Measurements from ENCODE around the gene IL36A. TPM values are rescaled to one million over a fixed set of nuclear protein-coding genes. Genes with fewer than 3 reads are reported as not detected.

IL36A gene
- not detected in 2 replicates for total RNA-seq (2014; rRNA removed; shearing (Covaris generic))

GRCh38 chr2:113005030-113005509 is at the start of gene IL36A:
Gene IL36A, plus strand, starts transcription at chr2:113005459. Its CDS starts 413 bp downstream, at chr2:113005872.
- no peak for DNase-seq (ENCODE audit: low spot score)

- DNase-seq (ENCODE audit: low spot score) = no peak
These were observed 47.7 kb upstream of the IL36A start for GRCh38 chr2:112957511-112957910.

GRCh38 chr2:112958428-112959108 is 46.7 kb upstream of the IL36A start:
- peak; percentile 65 for DNase-seq (ENCODE audit: low spot score)

- DNase-seq (ENCODE audit: low spot score) = no peak
These were observed 46.0 kb upstream of the IL36A start for GRCh38 chr2:112959109-112959812.

- no peak for DNase-seq (ENCODE audit: low spot score)
These were observed 44.9 kb upstream of the IL36A start for GRCh38 chr2:112960230-112960825.

- DNase-seq (ENCODE audit: low spot score) = no peak
These were observed 42.7 kb upstream of the IL36A start for GRCh38 chr2:112962308-112963175.

GRCh38 chr2:112967023-112967422 is 38.2 kb upstream of the IL36A start:
- DNase-seq (ENCODE audit: low spot score) = no peak

GRCh38 chr2:112972423-112973086 is 32.7 kb upstream of the IL36A start:
- no peak for DNase-seq (ENCODE audit: low spot score)

GRCh38 chr2:112973156-112973555 is 32.1 kb upstream of the IL36A start:
- no peak for DNase-seq (ENCODE audit: low spot score)

- no peak for DNase-seq (ENCODE audit: low spot score)
These were observed 27.7 kb upstream of the IL36A start, which contains the start of gene IL36G for GRCh38 chr2:112977559-112978056. Gene IL36G, plus strand, starts transcription at chr2:112978006. Its CDS starts 633 bp downstream, at chr2:112978639.

- no peak for DNase-seq (ENCODE audit: low spot score)
These were observed 25.5 kb upstream of the IL36A start for GRCh38 chr2:112979731-112980130.

- DNase-seq (ENCODE audit: low spot score) = no peak
These were observed 24.7 kb upstream of the IL36A start for GRCh38 chr2:112980537-112980936.

- no peak for DNase-seq (ENCODE audit: low spot score)
These were observed 20.2 kb upstream of the IL36A start for GRCh38 chr2:112985090-112985489.

GRCh38 chr2:112989611-112990010 is 15.6 kb upstream of the IL36A start:
- DNase-seq (ENCODE audit: low spot score) = no peak

GRCh38 chr2:112993831-112994230 is 11.4 kb upstream of the IL36A start:
- no peak for DNase-seq (ENCODE audit: low spot score)

GRCh38 chr2:112994648-112995047 is 10.6 kb upstream of the IL36A start:
- DNase-seq (ENCODE audit: low spot score) = no peak

- no peak for DNase-seq (ENCODE audit: low spot score)
These were observed 9.8 kb upstream of the IL36A start for GRCh38 chr2:112995346-112995920.

- DNase-seq (ENCODE audit: low spot score) = no peak
These were observed 8.6 kb upstream of the IL36A start for GRCh38 chr2:112996635-112997034.

GRCh38 chr2:112997151-112997550 is 8.1 kb upstream of the IL36A start:
- DNase-seq (ENCODE audit: low spot score) = no peak

GRCh38 chr2:113000436-113000835 is 4.8 kb upstream of the IL36A start:
- DNase-seq (ENCODE audit: low spot score) = no peak

GRCh38 chr2:113002677-113003076 is 2.6 kb upstream of the IL36A start:
- no peak for DNase-seq (ENCODE audit: low spot score)

Data from A172 (cell line).